Head of caudate nucleus (tissue), 42 donors: ENCODE measurements around the gene XCL2.

Experiments
- DNase-seq, 42 donors: peaks; one replicate each; pipeline versions ENCODE4 v3.0.0 to v3.0.0-alpha.2; 2020 to 2021; ENCODE audit warnings: mixed read lengths in 7 of 42
- intact Hi-C: fragments of 100-400 bp; cut with DNase I; formaldehyde crosslinking; loops from one replicate; pipeline ENCODE4 v1.15.0; 2022

XCL2 gene

GRCh38 chr1:168498159-168498631 is 45.6 kb downstream of the XCL2 start:
- DNase-seq: no peak

GRCh38 chr1:168497376-168497950 is 46.3 kb downstream of the XCL2 start:
- intact Hi-C loops: no loop called here
- no peak for DNase-seq

More at GRCh38 chr1:168498159-168498631, 45.6 kb downstream of the XCL2 start:
- intact Hi-C loops: no loop called here

GRCh38 chr1:168491527-168492164 is 52.2 kb downstream of the XCL2 start:
- intact Hi-C loops: no loop called here
- DNase-seq: no peak
